GM19455 (cell line): ENCODE measurements around the gene EPHB1.
"Not testable (repeated sequence)": the region's sequence is repeated elsewhere in the genome, so short reads cannot be mapped to it uniquely, and the experiment has no call there.

Source experiments
- ATAC-seq: cut with Tn5 transposase; IDR thresholded peaks from one replicate; pipeline ENCODE4 v1.9.1; 2021; ENCODE audit not compliant: unreplicated experiment

The EPHB1 gene

GRCh38 chr3:135034291-135034768 lies 239.3 kb downstream of the EPHB1 start:
- ATAC-seq, result no peak

GRCh38 chr3:135034891-135035440 lies 239.9 kb downstream of the EPHB1 start:
- ATAC-seq, result no peak

- no peak for ATAC-seq
Measured at GRCh38 chr3:135038186-135038585, 243.1 kb downstream of the EPHB1 start.

GRCh38 chr3:135039536-135039935 lies 244.5 kb downstream of the EPHB1 start:
- ATAC-seq, result not testable (repeated sequence)

GRCh38 chr3:135040321-135041240 lies 245.5 kb downstream of the EPHB1 start:
- no peak for ATAC-seq

GRCh38 chr3:135041601-135042000 lies 246.5 kb downstream of the EPHB1 start:
- no peak for ATAC-seq

- no peak for ATAC-seq
Measured at GRCh38 chr3:135047061-135047460, 252.0 kb downstream of the EPHB1 start.

GRCh38 chr3:135050536-135050935 lies 255.5 kb downstream of the EPHB1 start:
- ATAC-seq, result no peak

- ATAC-seq, result no peak
Measured at GRCh38 chr3:135051409-135051973, 256.4 kb downstream of the EPHB1 start.

GRCh38 chr3:135055449-135055848 lies 260.4 kb downstream of the EPHB1 start:
- ATAC-seq, result no peak

GRCh38 chr3:135056084-135056730 lies 261.1 kb downstream of the EPHB1 start:
- no peak for ATAC-seq

- ATAC-seq, result no peak
Measured at GRCh38 chr3:135056733-135057310, 261.8 kb downstream of the EPHB1 start.

- no peak for ATAC-seq
Measured at GRCh38 chr3:135057996-135058395, 262.9 kb downstream of the EPHB1 start.

GRCh38 chr3:135059580-135059979 lies 264.5 kb downstream of the EPHB1 start:
- no peak for ATAC-seq

GRCh38 chr3:135066844-135067727 lies 272.0 kb downstream of the EPHB1 start:
- ATAC-seq, result not testable (repeated sequence)

- ATAC-seq, result no peak
Measured at GRCh38 chr3:135068011-135068410, 273.0 kb downstream of the EPHB1 start.

- no peak for ATAC-seq
Measured at GRCh38 chr3:135069406-135069805, 274.3 kb downstream of the EPHB1 start.

- ATAC-seq, result no peak
Measured at GRCh38 chr3:135071483-135071882, 276.4 kb downstream of the EPHB1 start.

GRCh38 chr3:135072431-135072830 lies 277.4 kb downstream of the EPHB1 start:
- ATAC-seq, result no peak

- ATAC-seq, result no peak
Measured at GRCh38 chr3:135075157-135075556, 280.1 kb downstream of the EPHB1 start.
